HG03045 (cell line): ENCODE data around the gene MACC1.
A peak's percentile ranks its signal among the peaks of the same experiment; 100 is the strongest.

Source experiments
- ATAC-seq: cut with Tn5 transposase; IDR thresholded peaks from one replicate; pipeline ENCODE4 v1.9.1; 2021; ENCODE audit warnings: mild to moderate bottlenecking, moderate library complexity; ENCODE audit not compliant: unreplicated experiment

The MACC1 gene, protein sequence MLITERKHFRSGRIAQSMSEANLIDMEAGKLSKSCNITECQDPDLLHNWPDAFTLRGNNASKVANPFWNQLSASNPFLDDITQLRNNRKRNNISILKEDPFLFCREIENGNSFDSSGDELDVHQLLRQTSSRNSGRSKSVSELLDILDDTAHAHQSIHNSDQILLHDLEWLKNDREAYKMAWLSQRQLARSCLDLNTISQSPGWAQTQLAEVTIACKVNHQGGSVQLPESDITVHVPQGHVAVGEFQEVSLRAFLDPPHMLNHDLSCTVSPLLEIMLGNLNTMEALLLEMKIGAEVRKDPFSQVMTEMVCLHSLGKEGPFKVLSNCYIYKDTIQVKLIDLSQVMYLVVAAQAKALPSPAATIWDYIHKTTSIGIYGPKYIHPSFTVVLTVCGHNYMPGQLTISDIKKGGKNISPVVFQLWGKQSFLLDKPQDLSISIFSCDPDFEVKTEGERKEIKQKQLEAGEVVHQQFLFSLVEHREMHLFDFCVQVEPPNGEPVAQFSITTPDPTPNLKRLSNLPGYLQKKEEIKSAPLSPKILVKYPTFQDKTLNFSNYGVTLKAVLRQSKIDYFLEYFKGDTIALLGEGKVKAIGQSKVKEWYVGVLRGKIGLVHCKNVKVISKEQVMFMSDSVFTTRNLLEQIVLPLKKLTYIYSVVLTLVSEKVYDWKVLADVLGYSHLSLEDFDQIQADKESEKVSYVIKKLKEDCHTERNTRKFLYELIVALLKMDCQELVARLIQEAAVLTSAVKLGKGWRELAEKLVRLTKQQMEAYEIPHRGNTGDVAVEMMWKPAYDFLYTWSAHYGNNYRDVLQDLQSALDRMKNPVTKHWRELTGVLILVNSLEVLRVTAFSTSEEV

DNA sequence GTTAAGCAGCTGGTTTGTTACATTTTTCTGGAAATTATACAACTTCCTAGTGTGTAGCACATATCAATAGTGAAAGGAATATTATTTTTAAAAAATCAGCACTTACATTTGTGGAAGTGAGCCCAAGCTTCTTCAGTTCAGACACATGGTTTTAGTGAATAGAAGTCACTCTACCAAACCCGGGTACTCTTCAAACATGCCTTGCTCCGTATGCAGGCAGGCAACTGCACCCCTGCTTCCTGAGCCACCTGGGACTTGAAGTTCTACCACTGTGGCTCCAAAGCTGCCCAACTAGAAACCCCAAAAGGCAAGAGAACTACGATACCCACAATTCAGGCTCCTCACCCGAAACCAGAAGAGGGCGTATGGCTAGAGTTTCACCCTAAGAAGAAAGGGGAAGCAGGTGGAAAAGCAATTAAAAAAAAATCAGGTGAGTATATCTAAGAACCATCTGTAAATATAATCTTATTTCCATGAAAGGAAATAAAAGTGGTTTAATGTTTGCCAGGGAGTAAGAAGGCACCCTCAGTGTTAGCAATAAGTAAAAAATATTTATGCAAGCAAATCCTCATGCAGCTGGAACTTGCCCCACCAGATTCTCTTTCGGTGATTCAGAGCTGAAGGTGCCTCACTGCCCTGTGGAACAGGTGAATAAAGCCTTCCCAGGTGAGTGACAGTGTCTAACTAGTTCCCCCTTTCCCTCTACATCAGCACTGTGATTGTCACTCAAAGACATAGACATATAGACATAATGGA, at the start of gene MACC1:
TSS of gene MACC1 (minus strand) at position 192 of the 756 bp plus-strand sequence. CDS start 55,522 bp downstream, outside the sequence.
- ATAC-seq: peak; percentile 50

DNA sequence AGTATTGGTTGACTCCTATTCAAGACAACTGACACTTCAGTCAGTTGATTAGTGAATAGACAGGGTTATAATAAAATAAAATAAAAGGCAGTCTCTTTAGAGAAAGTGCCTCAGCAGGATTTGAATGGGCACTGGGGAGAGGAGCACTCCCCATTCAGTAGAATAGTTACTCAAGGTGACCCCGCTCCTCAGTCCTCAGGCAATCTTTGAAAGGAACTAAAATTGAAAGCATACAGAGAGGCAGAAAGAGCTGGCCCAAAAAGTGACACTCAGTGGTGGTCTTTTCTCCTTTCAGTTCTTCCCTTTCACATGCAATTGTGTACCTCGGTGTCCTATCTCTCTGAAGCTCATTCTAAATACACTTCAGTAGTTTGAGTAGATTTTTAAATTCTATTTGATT, 47.4 kb upstream of the MACC1 start:
- no peak for ATAC-seq

DNA sequence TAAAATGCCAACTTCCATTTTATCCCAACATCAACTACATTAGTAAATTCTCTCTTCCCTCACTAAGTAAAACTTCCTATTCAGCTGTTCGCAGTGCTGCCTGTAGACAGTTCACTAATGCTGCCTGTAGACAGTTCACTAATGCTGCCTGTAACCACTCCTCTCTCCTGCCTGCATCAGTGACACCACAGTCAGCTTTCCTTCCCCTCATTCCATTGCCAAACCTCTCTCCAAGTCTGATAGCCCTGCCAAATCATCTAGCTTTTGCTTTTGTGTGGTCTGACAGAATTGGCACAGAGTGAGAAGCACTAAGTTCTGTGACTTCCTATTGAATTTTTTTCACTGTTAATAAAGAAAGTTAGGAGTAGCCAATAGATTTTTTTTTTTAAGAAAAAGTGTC, 43.0 kb upstream of the MACC1 start:
- ATAC-seq: no peak

DNA sequence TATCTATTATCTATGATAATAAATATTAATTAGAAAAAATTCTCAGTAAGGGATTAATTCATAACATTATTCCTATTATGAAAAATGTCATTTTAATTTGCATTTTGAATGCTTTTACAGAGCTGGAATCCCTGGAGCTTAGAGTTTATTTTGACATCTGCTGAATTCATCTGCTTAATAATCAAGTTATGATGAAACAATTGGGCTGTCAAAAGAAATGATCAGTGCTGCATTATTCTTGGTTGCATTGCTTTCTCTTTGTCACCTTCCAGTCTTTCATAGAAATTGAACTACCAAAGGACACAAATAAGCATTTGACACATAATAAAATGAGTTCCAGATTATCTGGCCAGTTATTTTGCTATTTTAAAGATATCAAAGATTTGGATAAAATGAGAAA, 40.0 kb upstream of the MACC1 start:
- ATAC-seq: no peak

DNA sequence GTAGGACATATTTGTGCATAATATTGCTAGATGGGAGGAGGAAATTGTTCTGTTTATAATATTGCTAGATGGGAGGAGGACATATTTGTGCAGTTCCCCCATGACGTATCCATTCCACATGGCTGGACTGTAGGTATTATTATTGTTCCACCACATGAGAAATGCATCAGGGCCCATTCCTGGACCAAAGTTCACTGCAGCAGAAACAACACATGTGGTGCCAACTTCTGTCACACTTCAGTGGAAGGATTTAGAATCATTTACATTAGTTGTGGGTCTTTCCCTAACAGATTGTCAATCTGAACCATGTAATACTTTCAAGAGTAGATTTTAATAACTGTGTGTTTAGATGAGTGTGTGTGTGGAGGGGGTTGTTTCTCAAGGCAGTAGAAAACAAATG, 32.7 kb upstream of the MACC1 start:
- no peak for ATAC-seq

DNA sequence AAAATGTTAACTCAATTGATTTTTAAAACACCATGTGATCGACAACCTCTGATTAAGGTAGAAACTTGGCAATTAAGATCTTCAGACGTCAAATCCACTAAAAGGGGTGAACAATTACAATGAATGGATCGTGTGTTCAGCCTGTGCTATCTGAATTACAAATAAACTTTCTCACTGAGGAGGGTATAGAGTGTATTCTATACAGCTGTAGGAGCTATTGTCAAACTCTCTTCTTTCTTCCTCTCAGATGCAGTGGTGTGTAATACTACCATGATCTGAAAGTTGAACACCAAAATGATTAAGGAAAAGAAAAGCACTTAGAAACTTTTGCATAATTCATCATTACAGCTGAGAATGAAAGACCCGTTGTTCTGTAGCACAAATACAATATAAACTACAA, 32.2 kb upstream of the MACC1 start:
- no peak for ATAC-seq

DNA sequence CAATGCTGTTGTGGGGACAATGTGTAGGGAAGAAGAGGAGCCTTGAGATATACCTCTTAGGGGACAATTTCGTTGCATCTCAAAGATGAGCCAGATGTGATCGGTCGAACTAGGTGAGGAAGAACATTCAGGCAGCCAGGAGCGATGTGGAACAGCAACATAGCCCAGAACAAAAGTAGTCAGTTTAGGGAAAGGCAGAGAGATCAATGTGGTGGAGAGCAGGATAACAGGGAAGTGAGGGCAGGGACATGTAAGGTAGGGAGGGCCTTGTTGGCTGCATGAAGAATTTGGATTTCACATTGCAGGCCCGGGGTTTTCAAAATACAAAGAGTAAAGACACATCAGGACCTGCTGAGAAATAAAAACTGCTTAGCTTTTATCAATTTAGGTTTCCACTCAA, 29.1 kb upstream of the MACC1 start:
- ATAC-seq: no peak

DNA sequence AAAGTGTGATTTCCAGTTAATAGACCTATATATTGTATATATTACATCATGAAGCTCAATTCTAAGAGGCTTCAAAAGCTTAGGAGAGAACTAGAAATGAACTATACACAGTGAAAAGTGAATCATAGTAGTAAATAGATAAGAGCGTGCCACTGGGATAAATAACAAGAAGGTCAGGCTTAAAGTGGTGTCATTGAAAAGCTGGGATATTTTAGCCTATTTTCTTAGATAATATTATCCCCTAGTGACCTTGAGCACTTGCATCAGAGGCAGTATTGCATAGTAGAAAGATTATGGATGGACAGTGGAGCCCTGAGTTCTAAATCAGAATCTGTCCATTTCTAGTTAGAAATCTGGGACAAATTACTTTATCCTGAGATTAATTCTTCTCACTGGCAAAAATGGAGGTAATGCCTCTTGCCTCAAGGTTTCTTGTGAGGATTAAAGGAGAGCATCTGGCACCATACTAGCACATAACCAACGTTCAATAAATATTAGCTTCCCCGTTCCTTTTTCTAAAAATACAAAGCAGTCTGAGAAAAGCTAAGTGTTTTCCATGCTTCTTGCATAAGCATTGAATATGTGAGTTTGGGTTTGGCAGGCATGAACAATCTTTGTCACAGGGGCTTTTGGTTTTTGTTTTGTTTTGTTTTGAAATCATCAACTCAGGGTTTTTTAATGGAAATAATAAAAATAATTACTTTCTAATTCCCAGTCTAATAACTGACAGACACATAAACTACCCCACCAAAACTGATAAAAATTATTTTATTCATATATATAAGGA, 27.3 kb upstream of the MACC1 start:
- ATAC-seq: no peak

DNA sequence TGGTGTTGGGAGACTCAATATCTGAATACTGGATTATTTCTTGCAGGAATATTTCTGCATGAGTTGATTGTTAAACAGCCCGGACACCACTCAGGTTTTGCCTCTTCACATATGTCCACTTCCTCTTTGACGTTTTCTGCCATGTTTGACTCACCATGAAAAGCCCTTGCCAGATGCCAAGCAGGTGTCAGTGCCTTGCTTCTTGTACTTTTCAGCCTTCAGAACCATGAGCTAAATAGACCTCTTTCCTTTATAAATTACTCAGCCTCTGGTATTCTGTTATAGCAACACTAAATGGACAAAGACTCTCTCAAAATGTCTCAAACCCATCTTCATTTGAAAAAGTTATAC, 24.7 kb upstream of the MACC1 start:
- ATAC-seq: no peak

DNA sequence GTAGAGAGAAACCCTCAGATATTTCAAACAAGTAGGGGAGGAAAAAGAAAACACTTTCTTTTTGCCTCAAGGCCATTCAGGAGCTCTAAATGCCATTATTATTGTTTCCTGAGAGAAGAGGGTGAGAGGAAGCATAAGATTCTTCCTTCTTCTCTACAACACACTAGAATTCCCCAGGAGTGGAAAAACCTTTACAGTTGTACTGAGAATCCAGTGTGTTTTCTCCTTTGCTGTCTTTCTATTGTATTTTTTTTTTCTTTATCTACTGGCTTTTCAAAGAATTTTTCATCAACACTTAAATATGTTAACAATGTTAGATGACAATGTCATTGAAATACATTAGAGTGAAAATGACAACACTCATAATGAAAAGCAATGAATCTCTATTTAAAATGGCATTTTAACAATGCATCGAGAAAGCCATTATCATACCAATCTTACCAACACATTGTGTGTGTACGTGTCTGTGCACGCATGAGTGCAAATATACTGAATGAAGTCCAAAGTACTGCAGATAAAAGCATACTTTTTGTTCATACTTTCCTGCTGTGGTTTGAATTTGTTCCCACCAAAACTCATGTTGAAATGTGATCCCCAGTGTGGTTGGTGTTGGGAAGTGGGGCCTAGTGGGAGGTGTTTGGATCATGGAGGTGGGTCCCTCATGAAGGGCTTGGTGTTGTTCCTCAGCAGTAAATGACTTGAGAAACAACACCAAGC, 24.2 kb upstream of the MACC1 start:
- no peak for ATAC-seq

DNA sequence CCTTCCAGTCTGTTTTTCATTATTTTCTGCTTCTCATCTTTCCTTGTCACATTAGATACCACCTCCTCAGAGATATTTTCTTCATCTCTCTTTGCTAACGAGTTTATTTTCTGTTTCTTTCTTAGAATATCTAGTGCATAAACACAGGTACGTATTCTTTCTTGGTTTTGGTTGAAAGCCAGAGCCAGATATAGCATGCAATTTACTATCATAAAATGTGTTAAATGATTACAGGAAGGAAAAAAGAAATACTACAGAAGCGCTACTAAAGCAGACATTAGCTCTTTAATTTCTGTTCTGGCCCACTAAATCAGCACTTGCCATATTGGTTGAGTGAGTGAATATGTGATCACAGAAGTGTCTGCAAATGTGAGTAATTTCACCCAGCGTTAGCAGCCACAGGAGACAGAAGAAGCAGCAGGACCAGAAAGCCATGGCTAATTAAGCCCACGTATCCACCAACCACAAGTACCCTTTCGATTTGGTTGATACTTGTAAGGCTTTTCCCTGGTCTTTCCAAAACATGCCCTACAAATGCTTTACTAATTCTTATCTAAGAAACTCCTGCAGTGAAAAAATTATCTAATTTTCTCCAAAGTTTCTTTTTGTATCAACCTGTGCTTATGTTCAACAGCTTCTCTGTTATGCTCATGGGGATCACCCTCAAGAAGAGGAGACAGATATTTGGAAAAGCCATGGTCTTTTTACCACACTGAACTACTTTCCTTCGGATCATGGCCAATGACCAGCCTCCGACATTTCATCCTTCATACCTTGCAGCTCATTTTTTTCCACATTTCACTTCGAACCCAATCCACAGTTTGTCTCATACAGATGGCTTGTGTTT, 23.1 kb upstream of the MACC1 start:
- ATAC-seq: peak; percentile 53

DNA sequence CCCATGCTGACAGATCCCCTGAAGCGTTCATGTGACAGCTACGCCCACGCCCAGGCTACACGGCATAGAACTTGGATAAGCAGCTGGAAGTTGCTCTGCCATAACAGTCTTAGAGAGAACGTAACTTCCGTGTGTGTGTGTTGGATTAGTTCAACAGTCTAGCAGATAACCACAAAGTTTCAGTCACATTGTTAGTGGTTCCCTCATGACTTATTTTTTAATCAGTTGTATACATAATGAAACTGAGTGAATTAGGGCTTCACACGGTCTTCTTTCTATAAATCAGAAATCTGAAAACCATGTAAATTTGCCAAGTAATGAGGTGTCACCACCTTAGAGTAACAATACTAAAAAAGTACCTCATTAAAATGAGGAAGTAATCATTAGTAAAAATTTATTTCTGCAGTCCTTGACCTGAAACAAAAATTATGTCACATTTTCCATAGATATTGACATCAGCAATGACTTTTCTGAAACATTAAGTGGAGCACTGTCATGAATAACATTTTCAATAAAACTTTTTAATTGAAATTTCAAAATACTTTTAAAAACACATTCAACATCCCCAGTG, 21.7 kb upstream of the MACC1 start:
- ATAC-seq: peak; percentile 80

DNA sequence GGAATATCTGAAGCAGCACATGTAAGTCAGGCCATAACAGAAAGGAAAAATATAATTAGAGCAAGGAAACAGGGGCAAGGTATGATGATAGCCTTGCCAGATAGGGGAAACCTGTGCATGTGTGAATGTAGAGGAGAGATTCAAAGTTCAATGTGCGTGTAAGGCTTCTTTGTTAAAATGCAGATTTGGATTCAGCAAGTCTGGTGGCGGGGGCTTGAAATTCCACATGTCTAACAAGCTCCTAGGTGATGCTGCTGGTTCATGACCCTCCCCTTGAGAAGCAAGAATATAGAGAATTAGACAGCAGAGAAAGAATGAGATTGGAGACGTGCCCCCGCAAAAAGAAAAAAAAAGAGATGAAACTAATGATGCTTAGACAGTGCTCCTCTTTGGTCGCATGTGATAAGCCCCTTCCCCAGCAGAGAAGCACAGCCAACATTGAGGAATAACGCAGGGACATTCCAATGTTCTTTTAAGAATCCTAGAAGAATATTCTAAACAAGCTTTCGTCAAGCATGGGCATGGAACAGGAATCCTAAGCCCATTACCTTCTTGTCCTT, 21.1 kb upstream of the MACC1 start:
- ATAC-seq: no peak

DNA sequence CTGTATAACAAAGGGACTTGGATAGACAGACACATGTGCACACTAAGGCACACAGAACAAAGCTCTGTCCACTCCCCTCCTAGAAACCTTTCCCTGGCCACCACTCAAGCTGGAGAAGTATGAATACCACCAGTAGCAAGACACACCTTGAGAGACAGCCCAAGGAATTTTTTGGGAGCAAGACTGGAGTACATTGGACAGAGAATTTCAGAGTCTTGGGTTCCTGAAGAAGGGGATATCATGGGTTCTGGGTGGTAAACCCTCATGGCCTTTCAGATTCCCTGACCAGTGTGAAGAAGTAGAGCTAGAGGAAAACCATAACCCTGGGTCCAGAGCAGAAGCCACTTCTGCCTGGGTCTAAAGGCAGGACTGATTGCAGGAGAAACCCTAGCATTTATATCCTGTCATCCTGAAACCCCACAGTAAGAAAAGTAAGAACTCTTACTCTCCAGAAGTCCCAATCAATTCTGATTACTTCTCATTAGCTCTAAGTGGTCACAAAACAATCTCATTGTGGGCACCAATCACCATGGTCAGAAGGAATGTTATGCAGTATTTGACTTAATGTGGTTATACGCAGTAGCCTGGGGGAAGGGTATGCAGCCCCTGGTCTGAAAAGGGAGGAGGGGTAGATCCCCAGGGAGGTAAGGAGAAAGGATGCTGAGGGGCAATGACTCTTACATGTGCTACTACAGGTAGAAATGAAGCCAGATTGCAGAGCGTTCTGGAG, 20.4 kb upstream of the MACC1 start:
- ATAC-seq: no peak

DNA sequence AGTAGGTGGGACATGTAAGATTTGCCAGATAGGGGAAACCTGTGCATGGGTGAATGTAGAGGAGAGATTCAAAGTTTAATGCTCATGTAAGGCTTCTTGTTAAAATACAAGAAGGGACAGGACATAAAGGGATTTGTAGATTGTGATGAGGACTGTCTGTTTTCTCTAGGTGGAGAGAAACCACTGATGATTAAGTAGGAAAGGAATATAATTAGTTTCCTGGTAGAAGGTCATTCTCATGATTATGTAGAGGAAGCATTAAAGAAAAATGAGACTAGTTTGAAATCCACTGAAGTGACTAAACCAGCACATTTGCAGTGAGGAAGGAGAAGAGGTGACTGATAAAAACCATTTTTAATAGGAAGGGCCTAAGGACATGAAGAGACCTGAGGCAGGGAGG, 19.6 kb upstream of the MACC1 start:
- ATAC-seq: no peak

DNA sequence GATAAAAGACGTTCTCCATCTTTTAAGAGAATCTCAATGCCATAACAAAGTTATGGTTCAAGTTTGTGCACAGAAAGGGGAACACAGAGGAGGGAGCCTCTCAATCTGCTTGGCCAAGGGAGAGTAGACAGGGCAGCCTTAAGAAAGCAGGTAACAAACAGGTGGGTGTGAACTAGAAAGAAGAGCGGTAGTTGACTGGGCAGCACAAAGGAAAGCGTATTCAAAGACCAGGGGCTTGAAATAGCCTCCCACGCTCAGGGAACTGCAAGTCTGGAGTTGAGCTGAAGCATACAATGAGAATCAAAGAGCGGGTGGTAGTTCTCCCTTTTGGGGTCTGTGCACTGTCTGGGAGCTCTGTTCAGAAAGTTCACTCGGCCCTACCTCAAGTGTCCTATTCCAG, 18.9 kb upstream of the MACC1 start:
- no peak for ATAC-seq

DNA sequence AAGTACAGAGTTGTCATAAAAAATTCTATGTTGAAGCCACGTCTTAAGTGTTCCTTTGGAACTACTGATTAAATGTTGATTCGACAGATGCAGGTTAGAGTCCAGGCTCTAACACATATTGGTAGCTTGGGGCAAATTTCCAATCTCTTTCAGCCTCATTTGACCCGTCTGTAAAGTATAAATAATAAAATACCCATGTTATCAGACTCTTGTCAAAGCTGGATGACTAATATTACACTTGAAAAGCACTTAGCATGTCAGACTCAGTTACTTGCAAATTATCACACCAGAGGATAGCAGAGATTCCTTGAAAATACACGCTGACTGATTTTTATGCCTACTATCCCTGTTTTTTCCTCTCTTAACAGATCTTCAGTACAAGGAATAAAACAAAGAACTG, 18.1 kb upstream of the MACC1 start:
- no peak for ATAC-seq

DNA sequence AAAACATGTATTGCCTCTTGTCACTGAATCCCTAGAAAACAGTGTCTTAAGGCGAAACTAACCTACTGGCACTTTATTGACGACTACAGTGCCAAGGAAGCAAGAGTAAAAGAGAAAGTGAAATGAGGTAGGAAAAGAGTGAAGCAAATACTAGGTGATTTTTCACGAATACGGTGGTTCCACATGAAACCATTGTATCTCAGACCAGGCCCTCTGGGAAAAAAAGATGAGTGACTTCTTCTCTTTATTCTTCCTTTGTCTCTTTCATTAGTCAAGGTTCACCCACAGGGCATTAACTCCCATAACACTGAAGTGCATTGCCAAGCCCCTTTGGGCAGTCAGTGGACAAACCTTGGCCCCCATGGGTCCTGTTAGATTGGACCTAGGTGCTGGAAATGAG, 16.2 kb upstream of the MACC1 start:
- no peak for ATAC-seq
